SHP77 (cell line): Measurements from ENCODE around the gene PLEKHH2.
A peak's percentile ranks its signal among the peaks of the same experiment; 100 is the strongest.

Experiments
- DNase-seq, 2 experiments: peaks; one replicate each; lab custom pipeline; 2025; lab: John Stamatoyannopoulos, UW

Gene PLEKHH2

DNA sequence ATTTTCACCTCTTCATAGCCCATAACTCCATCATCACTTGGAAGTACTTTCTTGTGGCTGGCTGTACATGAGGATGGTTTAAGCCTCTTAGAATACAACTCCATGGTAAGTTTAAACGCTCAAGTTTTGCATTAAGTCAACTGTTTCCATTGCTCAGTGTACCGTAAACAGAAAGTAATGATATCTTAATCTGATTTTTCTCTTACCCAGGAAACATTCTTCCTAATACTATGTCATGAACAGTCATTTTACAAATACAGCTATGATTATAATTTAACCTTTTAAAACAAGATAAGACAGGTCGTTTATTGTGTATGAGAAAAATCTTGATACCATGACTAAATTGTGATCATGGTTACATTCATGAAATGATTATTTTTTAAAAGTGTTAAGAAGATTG, 125.2 kb downstream of the PLEKHH2 start:
- no peak for DNase-seq

DNA sequence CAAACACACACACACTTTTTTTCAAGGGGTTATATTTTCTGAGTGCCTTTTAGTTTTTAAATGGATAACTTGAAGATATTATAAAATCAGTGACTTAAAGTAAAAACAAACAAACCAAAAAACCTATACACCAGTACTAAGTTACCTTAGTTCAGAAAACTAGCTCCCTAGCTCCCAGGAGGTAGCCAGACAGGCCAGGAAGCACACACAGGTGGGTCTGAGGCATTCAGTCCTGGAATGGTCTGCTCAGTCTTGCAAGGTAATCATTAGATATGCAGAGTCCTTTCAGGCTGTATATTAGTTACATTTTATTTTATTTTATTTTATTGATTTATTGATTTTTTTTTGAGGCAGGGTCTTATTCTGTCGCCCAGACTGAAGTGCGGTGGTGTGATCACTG, 126.0 kb downstream of the PLEKHH2 start:
- DNase-seq, result no peak

GRCh38 chr2:43764086-43764705, 127.1 kb downstream of the PLEKHH2 start:
- DNase-seq, result no peak

- DNase-seq, result no peak
Measured at GRCh38 chr2:43766006-43766405, 128.9 kb downstream of the PLEKHH2 start.

GRCh38 chr2:43773876-43774613, 137.0 kb downstream of the PLEKHH2 start, which contains the start of gene DYNC2LI1:
Gene DYNC2LI1 (plus strand): TSS chr2:43774039. CDS start chr2:43774139, 100 bp downstream.
- peak; percentile 93 to 94 for DNase-seq

- DNase-seq, result no peak
Measured at GRCh38 chr2:43774617-43775016, 137.6 kb downstream of the PLEKHH2 start.

GRCh38 chr2:43776324-43776723, 139.3 kb downstream of the PLEKHH2 start:
- DNase-seq, result no peak

DNA sequence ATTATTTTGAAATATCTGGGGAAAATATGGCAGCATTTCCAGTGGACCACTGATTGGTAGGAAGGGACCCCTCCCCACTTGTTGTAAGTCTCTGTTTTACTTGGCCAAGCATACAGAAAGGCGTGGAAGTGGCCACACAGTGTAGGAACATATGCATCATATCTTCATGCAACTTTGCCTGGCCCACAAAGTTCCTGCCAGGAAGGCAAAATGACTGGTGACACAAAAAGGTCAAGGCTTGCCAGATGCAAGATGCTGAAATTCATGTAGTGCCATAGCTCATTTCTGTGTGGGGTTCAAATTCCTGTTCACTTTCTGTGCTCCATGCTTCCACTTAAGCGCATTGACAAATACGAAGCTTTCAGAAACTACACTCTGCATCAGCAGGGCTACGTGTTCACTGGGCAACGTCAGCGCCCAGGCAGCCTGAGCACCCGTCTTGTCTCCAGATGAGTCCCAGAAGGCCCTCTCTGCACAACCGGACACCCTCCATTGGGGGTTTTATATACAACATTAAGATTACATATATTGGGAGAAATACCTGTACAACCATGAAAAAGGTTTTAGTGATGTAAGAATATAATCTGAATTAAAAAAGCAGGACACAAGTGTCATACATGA, 140.4 kb downstream of the PLEKHH2 start:
- DNase-seq, result no peak

- DNase-seq, result no peak
Measured at GRCh38 chr2:43778233-43778632, 141.2 kb downstream of the PLEKHH2 start.

DNA sequence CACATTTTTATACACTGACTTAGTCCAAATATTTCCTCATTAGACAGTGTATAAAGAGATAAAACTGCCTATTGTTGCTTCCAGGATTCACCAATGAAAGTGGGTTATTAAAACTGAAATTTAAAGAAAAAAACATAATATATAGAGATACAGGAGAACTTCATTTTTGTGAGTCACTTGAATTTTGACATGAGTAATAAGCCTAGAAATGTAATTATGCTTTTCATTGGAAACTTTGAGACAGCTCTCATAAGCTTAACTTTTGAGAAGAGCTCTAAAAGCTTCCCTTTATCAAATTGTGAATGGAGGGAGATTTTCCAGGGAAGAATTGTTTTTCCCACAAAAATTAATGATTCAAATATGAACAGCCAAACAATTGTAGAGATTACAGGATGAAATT, 150.8 kb downstream of the PLEKHH2 start:
- no peak for DNase-seq

- DNase-seq, result no peak
Measured at GRCh38 chr2:43788646-43789045, 151.6 kb downstream of the PLEKHH2 start.

GRCh38 chr2:43790147-43790546, 153.1 kb downstream of the PLEKHH2 start:
- no peak for DNase-seq

GRCh38 chr2:43791035-43791765, 154.1 kb downstream of the PLEKHH2 start:
- no peak for DNase-seq

DNA sequence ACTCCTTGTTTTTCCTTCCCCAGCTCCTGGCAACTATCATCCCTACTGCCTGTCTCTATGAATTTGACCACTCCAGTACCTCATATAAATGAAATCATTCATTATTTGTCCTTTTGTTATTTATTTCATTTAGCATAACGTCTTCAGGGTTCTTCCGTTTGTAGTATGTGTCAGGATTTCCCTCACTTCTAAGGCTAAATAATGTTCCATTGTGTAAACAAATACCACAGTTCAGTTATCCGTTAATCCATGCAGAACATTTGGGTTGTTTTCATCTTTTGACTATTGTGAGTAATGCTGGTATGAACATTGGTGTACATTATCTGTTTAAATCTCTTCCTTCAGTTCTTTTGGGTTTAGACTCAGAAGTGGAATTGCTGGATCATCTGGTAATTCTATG, 155.6 kb downstream of the PLEKHH2 start:
- no peak for DNase-seq

- DNase-seq, result no peak
Measured at GRCh38 chr2:43794956-43795355, 157.9 kb downstream of the PLEKHH2 start.

DNA sequence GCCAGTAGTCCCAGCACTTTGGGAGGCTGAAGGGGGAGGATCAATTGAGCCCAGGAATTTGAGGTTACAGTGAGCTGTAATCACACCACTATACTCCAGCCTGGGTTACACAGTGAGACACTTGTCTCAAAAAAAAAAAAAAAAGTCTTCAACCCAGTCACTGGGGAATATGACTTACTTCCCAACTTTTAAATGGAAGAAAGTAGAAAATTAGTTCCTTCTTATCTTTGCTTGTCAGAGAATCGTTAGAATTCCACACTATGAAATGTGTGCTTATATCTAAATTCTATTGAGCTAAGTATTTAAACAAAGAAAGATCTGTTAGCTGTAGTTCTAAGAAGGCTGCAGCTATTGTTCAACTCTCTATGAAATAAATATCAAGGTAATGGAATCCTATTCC, 159.1 kb downstream of the PLEKHH2 start:
- DNase-seq, result no peak

GRCh38 chr2:43798300-43798699, 161.2 kb downstream of the PLEKHH2 start:
- DNase-seq, result no peak

DNA sequence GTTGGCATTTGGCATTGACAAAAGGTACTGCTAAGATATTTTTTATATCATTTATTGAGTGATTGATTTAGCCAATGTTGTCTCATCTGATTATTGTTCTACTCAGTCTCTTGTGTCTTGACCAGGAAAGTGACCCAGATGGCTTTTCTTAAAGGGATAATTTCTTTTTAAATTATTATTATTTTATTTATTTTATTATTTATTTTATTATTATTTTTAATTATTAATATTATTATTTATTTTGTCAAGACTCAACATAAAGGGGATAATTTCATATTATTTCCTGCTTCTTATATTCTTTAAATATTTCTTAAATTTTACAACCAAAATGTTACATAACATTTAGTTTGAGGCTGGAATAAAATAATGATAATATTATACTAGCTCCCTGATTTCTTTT, 163.8 kb downstream of the PLEKHH2 start:
- DNase-seq, result no peak

GRCh38 chr2:43802135-43802534, 165.1 kb downstream of the PLEKHH2 start:
- DNase-seq, result no peak

DNA sequence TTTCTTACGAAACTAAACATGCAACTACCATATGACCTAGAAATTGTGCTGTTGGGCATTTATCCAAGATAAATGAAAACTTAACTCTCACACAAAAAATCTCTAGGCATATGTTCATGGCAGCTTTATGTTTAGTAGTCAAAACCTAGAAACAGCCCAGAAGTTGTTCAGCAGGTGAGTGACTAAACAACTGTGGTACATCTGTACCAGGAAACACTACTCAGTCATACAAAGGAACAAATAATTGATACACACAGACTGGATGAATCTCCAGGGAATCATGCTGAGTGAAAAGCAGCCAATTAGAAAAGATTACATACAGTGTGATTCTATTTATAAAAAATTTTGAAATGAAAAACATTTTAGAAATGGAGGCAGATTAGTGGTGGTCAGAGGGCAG, 166.1 kb downstream of the PLEKHH2 start:
- no peak for DNase-seq

DNA sequence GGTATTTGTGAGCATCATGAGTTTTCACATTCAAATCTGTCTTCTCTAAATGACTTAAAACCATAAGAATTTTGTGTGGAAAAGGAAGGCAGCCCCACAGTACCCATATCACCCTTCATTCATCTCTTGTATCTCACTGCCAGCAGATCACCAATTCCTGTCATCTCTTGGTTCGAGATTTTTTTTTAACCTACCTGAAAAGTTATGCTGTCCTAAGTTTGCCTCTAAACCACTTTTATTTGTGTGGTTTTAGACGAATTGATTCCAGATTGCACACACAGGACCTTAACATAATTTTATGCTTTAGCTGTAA, 169.6 kb downstream of the PLEKHH2 start:
- no peak for DNase-seq

DNA sequence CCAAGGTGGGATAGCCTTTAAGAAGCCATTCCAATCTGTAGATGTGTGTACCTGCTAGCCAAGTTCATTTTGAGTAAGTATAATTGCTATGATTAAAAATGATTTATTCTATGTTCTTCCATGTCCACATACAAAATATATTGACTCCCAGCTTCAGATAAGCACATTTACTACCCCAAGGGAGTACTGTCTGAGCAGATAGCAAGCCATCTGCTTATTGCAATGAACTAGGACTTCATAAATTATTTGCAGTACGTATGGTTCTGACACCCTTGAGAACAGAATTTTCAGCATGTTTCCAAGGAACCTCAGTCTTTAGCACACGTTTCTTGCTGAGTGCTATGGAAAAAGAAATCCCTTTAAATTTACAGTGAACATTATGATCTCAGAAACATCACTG, 173.4 kb downstream of the PLEKHH2 start:
- DNase-seq, result no peak

DNA sequence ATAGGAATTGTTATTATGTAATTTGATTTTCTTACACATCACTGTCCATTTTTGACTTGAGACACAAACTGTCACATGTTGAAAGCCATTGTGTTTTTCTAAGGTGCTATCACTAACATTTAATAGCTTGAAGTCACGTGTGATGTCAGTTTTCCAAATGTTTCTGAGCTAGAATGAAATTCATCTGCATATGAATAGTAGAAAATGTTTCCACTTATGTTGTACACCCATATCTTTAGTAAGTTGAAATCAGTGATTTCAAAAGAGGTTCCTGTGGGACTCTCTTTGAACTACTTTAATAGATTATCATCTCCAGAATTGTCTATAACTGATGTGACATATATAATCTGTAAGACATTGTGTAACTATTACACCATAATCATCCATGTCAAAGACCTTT, 173.8 kb downstream of the PLEKHH2 start:
- DNase-seq, result no peak
